Immature natural killer cell (primary cell): ENCODE results near the gene ITIH4. TPM values are rescaled to one million over a fixed set of nuclear protein-coding genes. Genes with fewer than 3 reads are reported as not detected.
"Not testable (repeated sequence)": the region's sequence is repeated elsewhere in the genome, so short reads cannot be mapped to it uniquely, and the experiment has no call there.

Experiments
- DNase-seq, 3 donors: peaks; one replicate each; pipeline ENCODE4 v3.0.0; 2022; ENCODE audit warnings: mixed read lengths in 1 of 3
- H3K27ac Mint-ChIP-seq, 6 donors: one replicate each; pipeline ENCODE4 v1.8.0; 2020; ENCODE audit warnings: mixed read lengths in 6 of 6, mild to moderate bottlenecking in 5 of 6, inconsistent platforms in 4 of 6, moderate library complexity in 3 of 6
- H3K27me3 Mint-ChIP-seq, 3 donors: one replicate each; pipeline ENCODE4 v1.8.0; 2020 to 2021; ENCODE audit warnings: low read depth in 3 of 3, mild to moderate bottlenecking in 3 of 3, mixed read lengths in 3 of 3, moderate library complexity in 3 of 3, inconsistent platforms in 1 of 3
- H3K36me3 Mint-ChIP-seq, 3 donors: one replicate each; pipeline ENCODE4 v1.8.0; 2020; ENCODE audit warnings: mixed read lengths in 3 of 3, inconsistent platforms in 2 of 3, mild to moderate bottlenecking in 2 of 3
- H3K4me1 Mint-ChIP-seq, 2 donors: one replicate each; pipeline ENCODE4 v1.8.0; 2020; ENCODE audit warnings: inconsistent platforms in 2 of 2, mild to moderate bottlenecking in 2 of 2, mixed read lengths in 2 of 2, moderate library complexity in 1 of 2
- H3K4me3 Mint-ChIP-seq, 5 donors: one replicate each; pipeline ENCODE4 v1.8.0; 2020; ENCODE audit warnings: mild to moderate bottlenecking in 5 of 5, mixed read lengths in 5 of 5, inconsistent platforms in 3 of 5, moderate library complexity in 3 of 5
- H3K9me3 Mint-ChIP-seq, 6 donors: one replicate each; pipeline ENCODE4 v1.8.0; 2020; ENCODE audit warnings: mild to moderate bottlenecking in 6 of 6, mixed read lengths in 6 of 6, inconsistent platforms in 4 of 6, moderate library complexity in 3 of 6
- polyA plus RNA-seq, 3 donors: library from polyadenylated mRNA; unstranded; fragments of 300-500 nt; fragmentation: Illumina TruSeq; gene quantifications; one replicate each; pipeline ENCODE4 v1.2.3, GENCODE V29; 2021

Gene ITIH4
- polyA plus RNA-seq, 3 donors from 2014 or later: 0.71 TPM; not detected in 2

DNA sequence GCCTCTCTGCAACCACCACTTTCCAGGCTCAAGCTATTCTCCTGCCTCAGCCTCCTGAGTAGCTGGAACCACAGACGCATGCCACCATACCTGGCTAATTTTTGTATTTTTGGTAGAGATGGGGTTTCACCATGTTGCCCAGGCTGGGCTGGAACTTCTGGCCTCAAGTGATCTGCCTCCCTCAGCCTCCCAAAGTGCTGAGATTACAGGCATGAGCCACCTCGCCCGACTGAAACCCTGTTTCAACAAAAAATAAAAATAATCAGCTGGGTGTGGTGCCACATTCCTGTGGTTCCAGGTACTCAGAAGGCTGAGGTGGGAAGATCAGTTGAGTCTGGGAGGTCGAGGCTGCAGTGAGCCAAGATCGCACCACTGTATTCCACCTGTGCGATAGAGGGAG lies 54.0 kb downstream of the ITIH4 start:
- H3K4me3 Mint-ChIP-seq, H3K9me3 Mint-ChIP-seq, H3K27ac Mint-ChIP-seq, DNase-seq, H3K27me3 Mint-ChIP-seq, H3K36me3 Mint-ChIP-seq: not testable (repeated sequence)
- H3K4me1 Mint-ChIP-seq: peaks cover 5 to 14% of the 10 kb centered on the region in 2 donors

DNA sequence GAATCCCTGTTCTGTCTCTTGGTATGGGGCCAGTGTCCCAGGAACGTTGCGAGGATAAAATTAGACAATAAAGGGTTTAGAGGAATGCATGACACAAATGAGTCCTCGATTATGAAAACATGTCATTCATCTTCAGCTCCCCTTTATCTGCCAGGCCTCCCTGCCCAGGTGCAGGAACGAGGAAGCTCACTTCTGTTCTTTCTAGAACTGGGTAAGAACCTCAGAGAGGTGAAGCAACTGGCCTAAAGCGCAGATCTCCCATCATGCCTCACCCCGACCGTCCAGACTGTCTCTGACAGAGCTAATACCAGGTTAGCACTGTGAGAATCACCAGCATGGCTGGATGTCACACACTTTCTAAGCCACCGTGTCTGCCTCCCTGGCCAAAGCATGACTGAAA lies 54.6 kb downstream of the ITIH4 start:
- no peaks in the 10 kb centered on the region for H3K36me3 Mint-ChIP-seq
- H3K27me3 Mint-ChIP-seq: peaks cover 0 to 2% (median 0%) of the 10 kb centered on the region in 3 donors
- no peak overlapping the region for H3K27ac Mint-ChIP-seq
- H3K4me3 Mint-ChIP-seq: no peak overlapping the region
- DNase-seq: no peak
- no peaks in the 10 kb centered on the region for H3K9me3 Mint-ChIP-seq
- peaks cover 9 to 20% of the 10 kb centered on the region in 2 donors for H3K4me1 Mint-ChIP-seq

DNA sequence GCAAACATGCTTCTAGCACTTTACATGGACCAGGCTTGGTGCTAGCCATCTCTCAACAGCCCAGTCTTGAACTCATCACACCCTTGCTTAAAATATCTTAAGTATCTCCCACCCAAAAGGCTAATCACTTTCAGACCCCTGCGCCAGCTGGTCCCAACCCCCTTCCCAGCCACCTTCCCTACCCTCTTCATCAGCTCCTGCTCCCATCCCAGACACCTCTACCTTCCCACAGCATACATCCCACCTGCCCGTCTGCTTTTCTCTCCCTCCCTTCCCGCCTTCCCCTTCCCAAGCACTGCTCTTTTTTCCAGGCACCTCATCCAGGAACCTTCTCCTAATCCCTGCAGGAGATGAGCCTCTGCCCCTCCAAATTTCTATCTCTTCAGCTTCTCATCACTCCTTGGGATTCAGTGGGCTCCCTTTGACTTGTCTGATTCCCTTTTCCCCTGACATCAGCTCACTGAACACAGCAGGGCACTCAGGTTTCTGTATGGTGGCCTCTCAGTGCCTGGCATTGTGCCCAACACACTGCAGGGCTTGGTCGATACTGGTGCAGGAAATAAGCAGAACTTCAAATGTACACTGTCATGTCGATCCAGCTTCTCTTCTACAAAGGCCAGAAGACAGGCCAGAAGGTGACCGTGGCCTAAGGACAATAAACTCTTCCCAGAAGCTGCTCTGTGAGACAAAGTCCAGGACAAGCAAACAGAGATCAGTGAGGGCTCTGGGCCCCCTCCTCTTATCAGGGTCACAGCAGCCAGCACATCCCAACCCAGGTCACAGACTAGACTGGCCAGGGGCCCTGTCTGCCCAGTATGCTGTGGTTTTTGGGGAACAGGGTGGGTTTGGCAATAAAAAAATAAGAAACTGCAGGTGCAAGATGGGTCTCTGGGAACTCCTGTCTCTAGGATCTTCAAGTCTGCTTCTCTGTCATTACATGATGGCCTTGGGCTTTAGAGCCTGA lies 55.3 kb downstream of the ITIH4 start:
- no peaks in the 10 kb centered on the region for H3K36me3 Mint-ChIP-seq
- H3K4me3 Mint-ChIP-seq: no peak overlapping the region
- H3K27ac Mint-ChIP-seq: no peak overlapping the region
- DNase-seq: no peak
- peaks cover 0 to 2% (median 0%) of the 10 kb centered on the region in 3 donors for H3K27me3 Mint-ChIP-seq
- H3K9me3 Mint-ChIP-seq: no peaks in the 10 kb centered on the region
- peaks cover 10 to 25% of the 10 kb centered on the region in 2 donors for H3K4me1 Mint-ChIP-seq

DNA sequence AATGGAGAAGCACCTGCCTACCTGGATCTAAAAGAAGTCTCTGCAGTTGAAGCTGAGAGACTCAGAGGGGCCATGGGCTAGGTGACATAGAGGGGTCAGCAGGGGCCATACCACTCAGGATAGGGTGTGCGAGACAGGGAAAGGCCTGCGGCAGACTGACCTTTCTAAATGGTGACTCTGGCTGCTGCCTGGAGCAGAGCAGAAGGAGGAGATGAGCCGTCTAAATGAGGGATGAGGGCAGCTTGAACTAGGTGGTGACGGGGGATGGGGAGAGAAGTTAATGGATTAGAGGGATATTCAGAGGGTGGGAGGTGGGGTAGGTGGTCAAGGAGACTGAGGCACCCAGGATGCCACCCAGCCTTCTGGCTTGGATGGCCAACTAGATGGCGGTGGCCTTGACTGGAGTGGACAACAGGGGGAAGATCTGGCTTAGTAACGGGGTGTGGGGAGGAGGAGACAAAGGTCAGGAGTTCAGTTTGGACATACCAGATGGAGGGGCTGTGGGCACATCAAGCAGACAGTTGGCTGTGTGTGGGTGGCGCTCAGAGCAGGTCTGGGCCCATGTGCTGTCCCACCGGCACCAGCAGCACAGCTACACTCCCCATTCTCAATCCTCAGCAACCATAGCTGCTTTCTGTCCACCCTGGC lies 56.3 kb downstream of the ITIH4 start:
- H3K4me1 Mint-ChIP-seq: peaks cover 20 to 35% of the 10 kb centered on the region in 2 donors
- peak overlapping the region in 1 of 6 donors; percentile 14 for H3K27ac Mint-ChIP-seq
- no peak for DNase-seq

DNA sequence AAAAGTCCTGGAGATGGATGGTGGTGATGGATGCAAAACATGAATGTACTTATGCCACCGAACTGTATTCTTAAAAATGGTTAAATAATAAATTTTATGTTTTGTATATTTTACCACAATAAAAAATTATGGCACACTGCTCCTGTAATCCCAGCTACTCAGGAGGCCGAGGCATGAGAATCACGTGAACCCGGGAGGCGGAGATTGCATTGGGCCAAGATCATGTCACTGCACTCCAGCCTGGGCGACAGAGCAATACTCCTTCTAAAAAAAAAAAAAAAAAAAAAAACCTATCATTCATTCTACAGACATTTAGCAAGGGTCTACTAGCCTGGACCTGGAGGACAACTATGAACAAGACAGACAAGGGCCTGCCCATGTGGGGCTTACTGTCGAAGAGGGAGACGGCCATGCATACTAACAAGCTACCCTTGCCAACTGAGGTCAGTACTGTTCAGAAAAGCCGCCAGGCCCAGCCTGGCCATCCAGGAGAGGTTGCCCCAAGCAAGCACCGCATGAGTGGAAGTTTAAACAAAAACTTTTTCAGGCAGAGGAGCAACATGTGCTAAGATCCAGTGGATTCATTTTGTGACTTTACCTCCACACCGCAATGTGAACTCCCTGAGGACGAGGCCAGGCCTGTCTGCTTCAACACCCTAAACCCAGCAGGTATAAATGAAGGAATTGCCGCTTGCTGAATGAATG lies 57.0 kb downstream of the ITIH4 start:
- H3K27me3 Mint-ChIP-seq: peaks cover 0 to 2% (median 0%) of the 10 kb centered on the region in 3 donors
- no peak overlapping the region for H3K27ac Mint-ChIP-seq
- DNase-seq: no peak
- no peaks in the 10 kb centered on the region for H3K9me3 Mint-ChIP-seq
- no peaks in the 10 kb centered on the region for H3K36me3 Mint-ChIP-seq
- H3K4me3 Mint-ChIP-seq: no peak overlapping the region
- peaks cover 21 to 36% of the 10 kb centered on the region in 2 donors for H3K4me1 Mint-ChIP-seq

More for the DNA sequence above, 56.3 kb downstream of the ITIH4 start:
- H3K4me3 Mint-ChIP-seq: no peak overlapping the region
- no peaks in the 10 kb centered on the region for H3K9me3 Mint-ChIP-seq
- peaks cover 0 to 2% (median 0%) of the 10 kb centered on the region in 3 donors for H3K27me3 Mint-ChIP-seq
- no peaks in the 10 kb centered on the region for H3K36me3 Mint-ChIP-seq

DNA sequence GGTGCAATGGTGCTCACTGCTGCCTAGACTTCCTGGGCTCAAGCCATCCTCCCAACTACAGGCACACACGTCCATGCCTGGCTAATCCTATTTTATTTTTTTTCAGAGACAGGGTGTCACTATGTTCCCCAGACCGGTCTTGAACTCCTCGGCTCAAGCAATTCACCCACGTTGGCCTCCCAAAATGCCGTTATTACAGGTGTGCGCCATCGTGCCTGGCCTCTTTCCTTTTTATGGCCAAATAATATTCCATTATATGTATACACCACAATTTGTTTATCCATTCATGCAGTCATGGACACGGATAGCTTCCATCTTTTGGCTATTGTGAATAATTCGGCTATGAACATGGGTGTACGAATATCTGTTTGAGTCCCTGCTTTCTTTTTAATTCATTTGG lies 58.8 kb downstream of the ITIH4 start:
- H3K36me3 Mint-ChIP-seq: no peaks in the 10 kb centered on the region
- DNase-seq: no peak
- H3K4me1 Mint-ChIP-seq: peaks cover 21 to 30% of the 10 kb centered on the region in 2 donors
- peak overlapping the region; percentile 75 to 99 (median 92) for H3K27ac Mint-ChIP-seq
- H3K9me3 Mint-ChIP-seq: no peaks in the 10 kb centered on the region
- H3K27me3 Mint-ChIP-seq: peaks cover 0 to 2% (median 0%) of the 10 kb centered on the region in 3 donors
- peak overlapping the region; percentile 90 to 98 (median 95) for H3K4me3 Mint-ChIP-seq

DNA sequence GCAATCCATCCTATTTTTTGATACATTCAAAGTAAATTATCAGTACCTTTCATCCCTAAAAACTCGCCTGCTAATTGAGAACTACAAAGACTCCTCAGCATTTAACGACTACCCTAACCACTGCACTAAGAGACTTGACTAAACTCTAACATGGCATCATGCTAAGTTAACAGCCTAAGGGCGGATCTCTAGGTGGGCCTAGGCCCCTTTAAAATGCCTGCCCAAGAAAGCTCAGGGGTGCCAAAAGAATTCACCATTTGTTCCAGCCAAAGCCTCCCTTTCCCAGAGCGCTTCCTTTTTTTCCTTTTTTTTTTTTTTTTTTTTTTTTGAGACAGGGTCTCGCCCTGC lies 59.2 kb downstream of the ITIH4 start:
- Mint-ChIP-seq H3K27ac (peak overlapping the region; percentile 87 to 99 (median 92)), H3K9me3 (no peaks in the 10 kb centered on the region), H3K4me3 (peak overlapping the region; percentile 90 to 98 (median 95)), H3K27me3 (peaks cover 0 to 2% (median 0%) of the 10 kb centered on the region in 3 donors), H3K36me3 (no peaks in the 10 kb centered on the region), H3K4me1 (peaks cover 21 to 30% of the 10 kb centered on the region in 2 donors)
- DNase-seq: no peak

DNA sequence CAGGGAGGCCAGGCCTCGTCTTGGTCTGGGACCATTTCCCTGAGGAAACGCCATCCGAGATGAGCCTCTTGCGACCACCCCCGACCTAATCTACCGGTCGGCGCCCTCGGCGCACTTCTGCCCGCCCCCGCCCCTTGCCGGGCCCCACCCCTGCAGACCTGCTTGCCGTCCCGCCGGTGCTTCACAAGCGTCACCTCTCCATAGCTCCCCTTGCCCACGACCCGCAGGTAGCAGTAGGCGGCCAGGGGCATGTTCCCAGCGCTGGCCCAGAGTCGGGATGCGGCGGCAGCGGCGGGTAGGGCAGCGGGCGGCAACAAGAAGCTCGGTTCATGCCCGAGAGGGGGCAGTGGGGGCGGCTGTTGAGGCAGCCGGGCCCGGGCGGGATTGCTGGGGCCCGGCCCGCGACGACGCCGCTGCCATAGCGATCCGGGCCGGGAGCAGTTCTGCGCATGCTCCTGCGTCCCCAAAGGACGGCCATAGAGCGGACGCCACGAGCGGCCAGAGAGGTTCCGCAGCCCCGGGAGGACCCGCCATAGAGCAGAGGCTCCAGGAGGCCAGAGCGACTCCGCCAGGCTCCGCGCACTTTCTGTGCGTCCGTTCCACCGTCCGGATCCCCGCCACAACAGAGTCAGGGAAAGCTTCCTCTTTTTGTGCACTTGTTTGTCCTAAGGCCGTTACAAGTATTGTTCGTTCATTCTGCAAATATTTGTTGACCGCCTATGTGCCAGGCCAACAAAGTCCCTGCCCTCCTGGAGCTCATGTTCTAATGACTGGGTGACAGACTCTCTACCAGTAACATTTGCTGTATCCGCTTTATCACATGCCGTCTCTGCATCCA lies 59.8 kb downstream of the ITIH4 start, which contains the start of gene NEK4:
Gene NEK4 (minus strand): TSS at position 445 of the 838 bp plus-strand sequence. CDS start 194 bp downstream, at position 251.
- Mint-ChIP-seq H3K27ac (peak within 1 kb of the TSS; percentile 87 to 99 (median 92)), H3K36me3 (peaks cover 0 to under 1% (median 0%) of the 10 kb centered on the region in 3 donors), H3K27me3 (peaks cover 0 to 2% (median 0%) of the 10 kb centered on the region in 3 donors), H3K9me3 (no peaks in the 10 kb centered on the region), H3K4me3 (peak within 1 kb of the TSS; percentile 90 to 98 (median 95)), H3K4me1 (peaks cover 21 to 30% of the 10 kb centered on the region in 2 donors)
- DNase-seq: peak; percentile 86 to 91 (median 89)

DNA sequence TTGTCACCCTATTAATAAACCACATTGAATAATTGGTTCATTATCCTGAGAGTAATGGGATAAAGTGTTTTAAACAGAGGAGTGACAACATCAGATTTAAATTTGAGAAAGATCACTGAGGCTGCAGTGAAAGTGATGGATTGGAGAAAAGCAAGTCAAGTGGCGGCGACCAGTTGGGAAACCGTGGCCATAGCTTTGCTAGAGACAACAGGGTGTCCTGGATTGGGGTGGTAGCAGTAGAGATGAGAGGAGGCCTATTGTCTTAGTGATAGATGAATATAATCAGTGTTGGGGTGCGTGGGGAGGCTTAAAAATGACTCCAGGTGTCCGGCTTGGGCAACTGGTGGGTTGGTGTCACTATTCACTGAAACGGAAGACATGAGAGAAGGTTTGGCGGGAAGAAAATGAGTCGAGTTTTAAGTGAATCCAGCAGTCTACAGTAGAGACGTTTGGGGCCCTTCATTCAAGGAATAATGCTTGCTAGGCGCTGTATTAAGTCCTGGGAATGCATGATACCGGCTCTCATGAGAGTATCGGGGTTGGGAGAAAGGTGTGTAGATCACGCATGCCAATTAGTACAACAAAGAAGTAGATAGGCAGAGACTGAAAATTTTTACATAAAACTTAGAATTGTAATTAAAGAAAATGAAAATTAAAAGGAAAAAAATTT lies 60.6 kb downstream of the ITIH4 start:
- DNase-seq: no peak
- peaks cover 21 to 30% of the 10 kb centered on the region in 2 donors for H3K4me1 Mint-ChIP-seq
- H3K27ac Mint-ChIP-seq: peak overlapping the region; percentile 82 to 92 (median 84)
- no peaks in the 10 kb centered on the region for H3K9me3 Mint-ChIP-seq
- H3K4me3 Mint-ChIP-seq: peak overlapping the region; percentile 90 to 98 (median 95)
- H3K36me3 Mint-ChIP-seq: peaks cover 0 to 4% (median 0%) of the 10 kb centered on the region in 3 donors
- H3K27me3 Mint-ChIP-seq: no peaks in the 10 kb centered on the region

DNA sequence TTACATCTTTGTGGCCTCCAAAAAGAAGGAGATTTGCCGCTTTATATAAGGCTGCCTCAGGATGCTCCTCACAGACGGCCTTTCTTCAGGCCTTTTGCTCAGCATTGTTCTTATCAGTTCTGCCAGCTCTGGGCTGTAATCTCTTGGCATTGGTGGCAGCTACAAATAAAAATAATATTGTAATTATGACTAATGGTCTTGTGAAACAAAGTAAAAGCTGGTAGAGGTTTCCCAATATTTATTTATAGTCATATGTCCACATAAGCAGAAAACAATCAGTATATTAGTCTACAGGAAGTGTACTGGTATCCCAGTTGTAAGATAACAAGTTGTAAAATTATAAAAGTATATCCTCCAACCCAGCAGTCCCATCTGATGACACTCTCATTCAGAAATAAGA lies 67.0 kb downstream of the ITIH4 start:
- H3K9me3 Mint-ChIP-seq: no peaks in the 10 kb centered on the region
- peaks cover 22 to 38% (median 27%) of the 10 kb centered on the region in 3 donors for H3K36me3 Mint-ChIP-seq
- H3K4me3 Mint-ChIP-seq: no peak overlapping the region
- H3K4me1 Mint-ChIP-seq: no peaks in the 10 kb centered on the region
- no peak for DNase-seq
- H3K27me3 Mint-ChIP-seq: no peaks in the 10 kb centered on the region
- H3K27ac Mint-ChIP-seq: no peak overlapping the region
